ENCODE results near the gene CES3.

The CES3 gene

GRCh38 chr16:66945939-66946338, 15.1 kb upstream of the CES3 start:
- Histone ChIP-seq H3K27me3 (ENCODE audit: insufficient read depth, low read length) (peaks cover 5% of the 10 kb centered on the region; the same call in 1 of the 2 replicates), H3K9me2 (ENCODE audit: low read depth, low read length) (no peaks in the 10 kb centered on the region), H3K27ac (ENCODE audit: low read depth, low read length, poor library complexity, severe bottlenecking) (no peak overlapping the region), H3K9ac (ENCODE audit: low read length) (no peak overlapping the region), H3K4me1 (ENCODE audit: insufficient read depth, low read length, severe bottlenecking) (peaks cover 4% of the 10 kb centered on the region), H3K4me3 (ENCODE audit: low read depth, low read length, poor library complexity, severe bottlenecking) (no peak overlapping the region), H3F3A (ENCODE audit: insufficient read depth, low read length) (no peaks in the 10 kb centered on the region), H3K9me3 (ENCODE audit: low read length) (no peaks in the 10 kb centered on the region), H3K4me2 (ENCODE audit: low read length) (no peak overlapping the region), H4K20me1 (ENCODE audit: insufficient read depth, low read length) (no peaks in the 10 kb centered on the region), H2AFZ (ENCODE audit: low read length) (no peak overlapping the region), H3K79me2 (ENCODE audit: insufficient read depth, low read length) (no peaks in the 10 kb centered on the region), H3K36me3 (ENCODE audit: insufficient read depth, low read length) (peaks cover 18% of the 10 kb centered on the region; the same call in 1 of the 2 replicates)
- TF ChIP-seq CTCF (IDR thresholded peaks at IDR 0.05; ENCODE audit: low read length): no peak

- no peak overlapping the region for H3K4me2 ChIP-seq (ENCODE audit: low read length)
- no peak overlapping the region for H3K9ac ChIP-seq (ENCODE audit: low read length)
- H3K9me3 ChIP-seq (ENCODE audit: low read length): 0 out of 2 replicates have a peak, but pooled peaks cover under 1% of the 10 kb centered on the region
- H3K9me2 ChIP-seq (ENCODE audit: low read depth, low read length): no peaks in the 10 kb centered on the region
- no peaks in the 10 kb centered on the region for H3F3A ChIP-seq (ENCODE audit: insufficient read depth, low read length)
- peaks cover 5% of the 10 kb centered on the region; the same call in 1 of the 2 replicates for H3K27me3 ChIP-seq (ENCODE audit: insufficient read depth, low read length)
- H3K79me2 ChIP-seq (ENCODE audit: insufficient read depth, low read length): no peaks in the 10 kb centered on the region
- peaks cover 18% of the 10 kb centered on the region; the same call in 1 of the 2 replicates for H3K36me3 ChIP-seq (ENCODE audit: insufficient read depth, low read length)
- no peak for TF ChIP-seq CTCF (IDR thresholded peaks at IDR 0.05; ENCODE audit: low read length)
- TF ChIP-seq EZH2 (IDR thresholded peaks at IDR 0.05; ENCODE audit: borderline replicate concordance, low read length): no peak
- H3K4me1 ChIP-seq (ENCODE audit: insufficient read depth, low read length, severe bottlenecking): peaks cover 4% of the 10 kb centered on the region
- H3K27ac ChIP-seq (ENCODE audit: low read depth, low read length, poor library complexity, severe bottlenecking): no peak overlapping the region
- no peak overlapping the region for H3K4me3 ChIP-seq (ENCODE audit: low read depth, low read length, poor library complexity, severe bottlenecking)
- H4K20me1 ChIP-seq (ENCODE audit: insufficient read depth, low read length): no peaks in the 10 kb centered on the region
- no peak overlapping the region for H2AFZ ChIP-seq (ENCODE audit: low read length)
These were observed 14.5 kb upstream of the CES3 start for GRCh38 chr16:66946541-66946940.

GRCh38 chr16:66946974-66947301, 14.1 kb upstream of the CES3 start:
- Histone ChIP-seq H3K4me2 (ENCODE audit: low read length) (no peak overlapping the region), H3K27me3 (ENCODE audit: insufficient read depth, low read length) (peaks cover 5% of the 10 kb centered on the region; the same call in 1 of the 2 replicates), H3K9me2 (ENCODE audit: low read depth, low read length) (no peaks in the 10 kb centered on the region), H3K9ac (ENCODE audit: low read length) (no peak overlapping the region), H3K9me3 (ENCODE audit: low read length) (0 out of 2 replicates have a peak, but pooled peaks cover 3% of the 10 kb centered on the region), H3K4me1 (ENCODE audit: insufficient read depth, low read length, severe bottlenecking) (peaks cover 4% of the 10 kb centered on the region), H4K20me1 (ENCODE audit: insufficient read depth, low read length) (no peaks in the 10 kb centered on the region), H3K79me2 (ENCODE audit: insufficient read depth, low read length) (no peaks in the 10 kb centered on the region), H3F3A (ENCODE audit: insufficient read depth, low read length) (no peaks in the 10 kb centered on the region), H3K4me3 (ENCODE audit: low read depth, low read length, poor library complexity, severe bottlenecking) (no peak overlapping the region), H3K27ac (ENCODE audit: low read depth, low read length, poor library complexity, severe bottlenecking) (no peak overlapping the region), H3K36me3 (ENCODE audit: insufficient read depth, low read length) (peaks cover 16% of the 10 kb centered on the region; the same call in 1 of the 2 replicates), H2AFZ (ENCODE audit: low read length) (no peak overlapping the region)
- TF ChIP-seq CTCF (IDR thresholded peaks at IDR 0.05; ENCODE audit: low read length) (no peak), EZH2 (IDR thresholded peaks at IDR 0.05; ENCODE audit: borderline replicate concordance, low read length) (no peak)
